Endodermal cell (in vitro differentiated cells): ENCODE data around the gene FARP2. TPM values are rescaled to one million over a fixed set of nuclear protein-coding genes. Genes with fewer than 3 reads are reported as not detected.

Experiments
- DNase-seq: peaks from one replicate; pipeline ENCODE4 v3.0.0-alpha.2; 2017
- H3K27ac ChIP-seq: 2 replicates; pipeline ENCODE4 v1.5.1; 2013; ENCODE audit warnings: mild to moderate bottlenecking, low read depth, low read length, moderate library complexity
- H3K27me3 ChIP-seq: 2 replicates; pipeline ENCODE4 v1.6.1; 2013; ENCODE audit warnings: mild to moderate bottlenecking, low read length, moderate library complexity; ENCODE audit not compliant: insufficient read depth, control insufficient read depth, poor library complexity, severe bottlenecking
- H3K36me3 ChIP-seq: 2 replicates; pipeline ENCODE4 v1.7.0; 2013; ENCODE audit warnings: mild to moderate bottlenecking, low read length, moderate library complexity; ENCODE audit not compliant: control insufficient read depth, insufficient read depth
- H3K4me1 ChIP-seq: one replicate; pipeline ENCODE4 v1.7.0; 2013; ENCODE audit warnings: low read length; ENCODE audit not compliant: control insufficient read depth, insufficient read depth
- H3K4me3 ChIP-seq: 2 replicates; pipeline ENCODE4 v1.5.1; 2013; ENCODE audit warnings: mild to moderate bottlenecking, low read length, moderate library complexity
- H3K9ac ChIP-seq: 2 replicates; pipeline ENCODE4 v1.6.1; 2013; ENCODE audit warnings: mild to moderate bottlenecking, low read length, moderate library complexity; ENCODE audit not compliant: poor library complexity, severe bottlenecking; ENCODE audit errors: extremely low read depth
- H3K9me3 ChIP-seq: 2 replicates; pipeline ENCODE4 v1.6.1; 2013; ENCODE audit warnings: mild to moderate bottlenecking, low read length, moderate library complexity; ENCODE audit not compliant: control insufficient read depth
- H3K27ac Mint-ChIP-seq: 2 replicates; pipeline ENCODE4 v1.8.0; 2020; ENCODE audit warnings: mixed read lengths
- H3K27me3 Mint-ChIP-seq: 2 replicates; pipeline ENCODE4 v1.8.0; 2021; ENCODE audit warnings: mild to moderate bottlenecking, mixed read lengths; ENCODE audit not compliant: insufficient read depth
- H3K36me3 Mint-ChIP-seq: 2 replicates; pipeline ENCODE4 v1.8.0; 2020; ENCODE audit warnings: low read depth, mixed read lengths
- H3K4me1 Mint-ChIP-seq: 2 replicates; pipeline ENCODE4 v1.8.0; 2020; ENCODE audit warnings: mixed read lengths
- H3K4me3 Mint-ChIP-seq: 2 replicates; pipeline ENCODE4 v1.8.0; 2020; ENCODE audit warnings: mild to moderate bottlenecking, moderate library complexity, mixed read lengths
- H3K9me3 Mint-ChIP-seq: 2 replicates; pipeline ENCODE4 v1.8.0; 2020; ENCODE audit warnings: mild to moderate bottlenecking, mixed read lengths
- WGBS, 2 experiments: methylation state at CpG; one replicate each; pipeline versions ENCODE4 v1.1.5 to v1.1.7; 2013; ENCODE audit warnings: missing lambda C conversion rate in 2 of 2, mixed read lengths in 1 of 2; ENCODE audit not compliant: insufficient coverage in 1 of 2, insufficient read length in 1 of 2; 5-methylcytosine and 5-hydroxymethylcytosine counted together
- total RNA-seq, 2 donors: library from RNA; stranded (reverse); fragmentation: NEBNext Ultra II Directional in 1 of 2; extraction: Animal tissue kit (Norgen Biotek cat#: 25700) in 1 of 2; gene quantifications; 2 replicates in 1 of 2; 3 replicates in 1 of 2; pipeline ENCODE4 v1.2.1, GENCODE V29; 2021
- TF ChIP-seq, protein P1 (sequence below): fragments of 200-600 bp; sonication (generic); conservative IDR thresholded peaks from 2 replicates; pipeline ENCODE4 v1.5.0; 2021; ENCODE audit warnings: antibody characterized with exemption, mild to moderate bottlenecking

The FARP2 gene
- total RNA-seq, 2 donors from 2014 or later: 36.4 to 51.4 TPM

DNA sequence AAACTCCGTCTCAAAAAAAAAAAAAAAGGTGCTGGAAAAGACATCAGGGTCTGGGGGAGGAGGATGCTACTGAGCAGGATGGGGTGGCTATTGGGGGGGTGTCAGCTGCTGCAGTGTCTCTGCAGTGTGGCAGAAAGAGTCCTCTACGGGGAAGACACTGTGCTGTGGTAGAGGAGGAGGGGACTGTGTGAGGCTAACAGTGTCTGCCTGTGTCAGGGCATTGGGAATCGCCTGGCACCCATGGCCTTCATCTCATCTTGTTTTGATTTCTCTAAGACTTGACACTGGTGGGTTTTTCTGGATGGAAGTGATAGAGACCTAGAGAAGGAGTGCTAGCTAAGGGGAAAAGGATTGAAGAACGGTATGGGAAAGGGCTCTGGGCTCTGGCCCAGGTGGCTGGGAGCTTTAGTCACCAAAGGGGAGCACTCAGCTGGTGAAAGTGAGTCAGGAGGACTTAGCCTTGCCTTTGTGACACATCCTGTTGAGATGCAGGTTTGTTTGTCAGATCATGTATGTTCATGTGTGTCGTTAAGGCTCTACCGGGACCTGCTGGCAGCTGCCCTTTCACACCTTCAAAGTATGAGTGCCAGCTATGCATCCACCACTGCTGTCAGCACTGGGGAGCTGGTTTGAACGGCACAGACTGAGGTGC, 58.0 kb downstream of the FARP2 start:
- H3K9ac ChIP-seq: no peak overlapping the region
- Mint-ChIP-seq H3K4me1 (peaks cover 4% of the 10 kb centered on the region), H3K27me3 (no peaks in the 10 kb centered on the region), H3K4me3 (no peak overlapping the region), H3K27ac (no peak overlapping the region), H3K9me3 (no peaks in the 10 kb centered on the region), H3K36me3 (peaks cover 55% of the 10 kb centered on the region)
- no peaks in the 10 kb centered on the region for H3K4me1 ChIP-seq
- 86 to 90% methylated on average over 7 of the region's 7 CpGs for WGBS, 2 experiments
- TF ChIP-seq, protein P1, sequence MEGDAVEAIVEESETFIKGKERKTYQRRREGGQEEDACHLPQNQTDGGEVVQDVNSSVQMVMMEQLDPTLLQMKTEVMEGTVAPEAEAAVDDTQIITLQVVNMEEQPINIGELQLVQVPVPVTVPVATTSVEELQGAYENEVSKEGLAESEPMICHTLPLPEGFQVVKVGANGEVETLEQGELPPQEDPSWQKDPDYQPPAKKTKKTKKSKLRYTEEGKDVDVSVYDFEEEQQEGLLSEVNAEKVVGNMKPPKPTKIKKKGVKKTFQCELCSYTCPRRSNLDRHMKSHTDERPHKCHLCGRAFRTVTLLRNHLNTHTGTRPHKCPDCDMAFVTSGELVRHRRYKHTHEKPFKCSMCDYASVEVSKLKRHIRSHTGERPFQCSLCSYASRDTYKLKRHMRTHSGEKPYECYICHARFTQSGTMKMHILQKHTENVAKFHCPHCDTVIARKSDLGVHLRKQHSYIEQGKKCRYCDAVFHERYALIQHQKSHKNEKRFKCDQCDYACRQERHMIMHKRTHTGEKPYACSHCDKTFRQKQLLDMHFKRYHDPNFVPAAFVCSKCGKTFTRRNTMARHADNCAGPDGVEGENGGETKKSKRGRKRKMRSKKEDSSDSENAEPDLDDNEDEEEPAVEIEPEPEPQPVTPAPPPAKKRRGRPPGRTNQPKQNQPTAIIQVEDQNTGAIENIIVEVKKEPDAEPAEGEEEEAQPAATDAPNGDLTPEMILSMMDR: no peak
- H3K4me3 ChIP-seq: no peak overlapping the region
- H3K36me3 ChIP-seq: peaks cover 53% of the 10 kb centered on the region
- no peak for DNase-seq
- H3K27me3 ChIP-seq: no peaks in the 10 kb centered on the region
- H3K27ac ChIP-seq: no peak overlapping the region
- no peaks in the 10 kb centered on the region for H3K9me3 ChIP-seq

DNA sequence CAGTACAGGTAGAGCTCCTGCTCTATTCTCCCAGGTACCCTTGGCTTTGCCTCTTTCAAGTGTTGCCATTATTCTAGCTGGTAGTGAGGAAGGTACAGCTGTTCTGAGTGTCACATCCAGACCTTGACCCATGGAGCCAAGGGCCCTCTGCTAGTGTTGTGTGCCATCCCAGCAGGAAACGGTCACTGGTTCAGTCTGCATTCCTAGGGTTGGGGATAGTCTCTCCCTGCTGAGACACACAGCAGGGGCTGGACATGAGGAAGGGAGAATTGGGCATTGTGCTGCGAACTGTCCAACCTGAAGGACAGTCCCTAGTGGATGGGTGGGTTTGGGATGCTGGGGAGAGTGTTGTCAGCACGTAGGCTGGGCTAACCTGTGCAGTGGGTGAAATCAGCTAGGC, 59.1 kb downstream of the FARP2 start:
- WGBS, 2 experiments: 87 to 90% methylated on average over 2 to 3 of the region's 3 CpGs

DNA sequence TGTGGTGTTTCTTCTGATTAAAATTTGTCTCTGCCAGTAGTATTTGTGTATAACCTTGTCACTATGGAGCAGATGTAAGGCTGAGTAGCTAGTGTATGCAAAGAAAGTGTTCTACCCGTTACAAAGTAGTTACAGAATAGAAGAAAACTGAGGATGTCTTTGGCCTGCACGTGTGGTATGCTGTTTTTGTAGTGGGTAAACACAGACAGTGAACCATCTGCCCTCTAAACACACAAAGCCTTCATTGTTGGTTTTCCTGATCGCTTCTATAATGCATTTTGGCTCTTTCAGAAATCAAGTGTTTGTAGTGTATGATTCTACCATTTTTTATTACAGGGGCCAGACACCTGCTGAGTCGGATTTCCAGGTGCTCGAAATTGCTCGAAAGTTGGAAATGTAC, 61.5 kb downstream of the FARP2 start:
- Mint-ChIP-seq H3K4me1 (peaks cover 4% of the 10 kb centered on the region), H3K4me3 (no peak overlapping the region), H3K36me3 (peaks cover 61% of the 10 kb centered on the region), H3K27me3 (no peaks in the 10 kb centered on the region), H3K27ac (no peak overlapping the region), H3K9me3 (peaks cover 4% of the 10 kb centered on the region)
- Histone ChIP-seq H3K27ac (no peak overlapping the region), H3K4me1 (no peaks in the 10 kb centered on the region), H3K4me3 (no peak overlapping the region), H3K9me3 (no peaks in the 10 kb centered on the region), H3K36me3 (peaks cover 66% of the 10 kb centered on the region), H3K9ac (no peak overlapping the region), H3K27me3 (no peaks in the 10 kb centered on the region)
- WGBS, 2 experiments: 90 to 91% methylated on average over 4 to 6 of the region's 6 CpGs
- DNase-seq: no peak
- TF ChIP-seq, protein P1: no peak

More for the DNA sequence above, 59.1 kb downstream of the FARP2 start:
- DNase-seq: no peak
- Mint-ChIP-seq H3K4me1 (peaks cover 4% of the 10 kb centered on the region), H3K36me3 (peaks cover 55% of the 10 kb centered on the region), H3K27ac (peak overlapping the region; percentile 20), H3K4me3 (no peak overlapping the region), H3K9me3 (no peaks in the 10 kb centered on the region), H3K27me3 (no peaks in the 10 kb centered on the region)
- Histone ChIP-seq H3K36me3 (peaks cover 63% of the 10 kb centered on the region), H3K27ac (no peak overlapping the region), H3K9me3 (no peaks in the 10 kb centered on the region), H3K4me3 (no peak overlapping the region), H3K9ac (no peak overlapping the region), H3K4me1 (no peaks in the 10 kb centered on the region), H3K27me3 (no peaks in the 10 kb centered on the region)
- TF ChIP-seq, protein P1: no peak
